RWPE1 (cell line): Measurements from ENCODE around the gene SLC22A5.

Experiments used
- CTCF ChIA-PET: fragments of 350-600 bp; sonication (Branson Sonifier 250); formaldehyde crosslinking; extraction: SDS; loops from one replicate; lab custom pipeline; 2021; lab: Yijun Ruan, JAX
- POLR2A ChIA-PET: fragments of 400-600 bp; formaldehyde crosslinking; extraction: SDS; loops from one replicate; lab custom pipeline; 2020; ENCODE audit warnings: antibody characterized with exemption; ENCODE audit not compliant: low non-redundant PET; lab: Yijun Ruan, JAX
- DNase-seq: peaks from one replicate; pipeline ENCODE4 v3.0.0; 2012; ENCODE audit warnings: low spot score
- H3K27ac ChIP-seq: fragments of 450-650 bp; 2 replicates; pipeline ENCODE4 v1.5.1; 2017
- CTCF ChIP-seq: fragments of 450-650 bp; conservative IDR thresholded peaks from 2 replicates; pipeline ENCODE4 v1.5.1; 2017; ENCODE audit warnings: low read depth, mild to moderate bottlenecking

Gene SLC22A5

DNA sequence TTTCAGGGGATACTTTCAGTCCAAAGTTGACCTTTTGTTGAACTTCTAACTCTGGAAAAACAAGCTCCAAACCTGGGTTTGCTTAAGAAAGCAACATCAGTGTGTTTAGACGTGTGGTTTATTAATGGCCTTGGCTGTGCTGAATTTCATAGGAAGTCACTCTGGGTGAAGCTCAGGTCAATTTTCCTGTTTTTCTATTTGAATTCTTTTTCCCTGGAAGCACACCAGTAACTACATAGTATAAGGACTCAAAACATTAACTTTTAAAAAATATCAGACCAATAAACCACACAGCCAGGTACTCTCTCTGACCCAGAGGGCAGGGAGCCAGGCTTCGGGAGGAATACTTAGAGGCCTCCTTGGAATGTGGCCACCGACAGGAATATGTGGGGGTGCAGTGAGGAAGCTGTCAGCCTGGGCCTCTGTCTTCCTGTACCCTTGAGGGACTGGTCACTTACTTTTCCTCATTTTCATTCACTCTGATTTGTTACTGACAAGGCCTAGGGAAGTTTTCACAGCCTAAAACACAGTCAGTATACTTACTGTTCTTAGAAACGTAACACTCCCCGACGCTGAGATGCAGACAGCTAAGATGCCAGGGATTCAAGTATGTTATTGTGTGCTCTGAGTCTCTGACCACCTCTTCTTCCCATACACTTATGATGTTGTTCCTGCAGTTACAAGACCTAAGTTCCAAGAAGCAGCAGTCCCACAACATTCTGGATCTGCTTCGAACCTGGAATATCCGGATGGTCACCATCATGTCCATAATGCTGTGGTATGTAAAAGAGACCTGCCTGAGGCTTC is 18.9 kb downstream of the SLC22A5 start:
- ChIA-PET POLR2A (no interaction called here), CTCF (interaction anchor here (0.6 to 3.1 kb wide), 8 partner anchors 22 to 431 kb away, joined by 3 to 21 read pairs (median 10); partner anchors contain the start of gene IRF1)
- DNase-seq, result no peak
- peak overlapping the region; percentile 96 for H3K27ac ChIP-seq
- TF ChIP-seq CTCF, result no peak

GRCh38 chr5:132389051-132389331 is 19.5 kb downstream of the SLC22A5 start:
- POLR2A ChIA-PET, result interaction anchor here (0.8 to 0.9 kb wide), 2 partner anchors 21 to 22 kb away, joined by 3 read pairs; no protein-coding TSS in a partner anchor
- CTCF ChIA-PET, result interaction anchor here (1.5 to 2.8 kb wide), 4 partner anchors 22 to 138 kb away, joined by 5 to 15 read pairs (median 10); no protein-coding TSS in a partner anchor
- no peak for DNase-seq
- TF ChIP-seq CTCF, result no peak
- H3K27ac ChIP-seq, result peak overlapping the region; percentile 96

GRCh38 chr5:132389585-132390286 is 20.2 kb downstream of the SLC22A5 start:
- ChIA-PET POLR2A (interaction anchor here (0.8 to 0.9 kb wide), 2 partner anchors 20 to 22 kb away, joined by 3 read pairs; no protein-coding TSS in a partner anchor), CTCF (interaction anchor here (0.6 to 2.8 kb wide), 5 partner anchors 21 to 137 kb away, joined by 3 to 15 read pairs (median 5); no protein-coding TSS in a partner anchor)
- peak; percentile 100 for DNase-seq
- peak overlapping the region; percentile 96 for H3K27ac ChIP-seq
- TF ChIP-seq CTCF, result no peak

DNA sequence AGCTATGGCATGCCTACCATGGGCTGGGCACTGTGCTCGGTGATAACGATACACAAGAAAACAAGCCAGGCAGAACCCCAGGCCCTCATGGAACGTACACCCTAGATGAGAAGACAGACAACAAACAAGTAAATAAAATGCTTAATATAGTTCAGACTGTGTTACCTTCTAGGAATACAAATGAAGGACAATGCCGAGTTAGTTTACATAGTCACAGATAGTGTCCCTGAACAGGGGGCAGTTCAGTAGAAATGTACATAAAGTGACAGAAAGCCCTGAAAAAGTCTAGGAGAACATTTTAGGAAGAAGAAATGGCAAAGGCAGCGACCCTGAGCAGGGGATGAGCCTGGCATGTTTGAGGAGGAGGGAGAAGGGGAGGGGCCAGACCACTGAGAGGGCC is 21.7 kb downstream of the SLC22A5 start:
- POLR2A ChIA-PET, result no interaction called here
- no peak for TF ChIP-seq CTCF
- no peak for DNase-seq
- no peak overlapping the region for H3K27ac ChIP-seq
- CTCF ChIA-PET, result interaction anchor here (2.8 kb wide), 1 partner anchor 20 kb away, joined by 15 read pairs; no protein-coding TSS in a partner anchor

DNA sequence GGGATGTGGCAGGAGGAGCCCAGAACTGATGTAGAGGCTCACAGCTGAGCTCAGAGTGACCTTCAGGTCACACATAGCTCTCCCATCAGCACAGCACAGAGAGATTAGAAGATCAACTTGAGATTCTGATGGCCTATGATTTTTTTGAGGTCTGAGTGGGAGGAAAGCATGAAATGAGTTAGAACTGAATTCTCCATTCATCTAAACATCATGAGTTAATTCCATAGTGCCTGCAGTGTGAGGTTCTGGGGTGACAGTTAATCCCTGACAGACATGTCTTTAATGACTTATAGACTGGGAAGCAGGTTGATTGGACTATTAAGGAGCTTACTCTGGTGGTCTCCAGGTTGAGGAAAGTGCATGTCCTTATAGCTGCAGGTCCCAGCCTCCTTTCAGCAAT is 22.4 kb downstream of the SLC22A5 start:
- DNase-seq, result no peak
- ChIA-PET CTCF (interaction anchor here (2.8 kb wide), 1 partner anchor 19 kb away, joined by 15 read pairs; no protein-coding TSS in a partner anchor), POLR2A (no interaction called here)
- no peak overlapping the region for H3K27ac ChIP-seq
- no peak for TF ChIP-seq CTCF

DNA sequence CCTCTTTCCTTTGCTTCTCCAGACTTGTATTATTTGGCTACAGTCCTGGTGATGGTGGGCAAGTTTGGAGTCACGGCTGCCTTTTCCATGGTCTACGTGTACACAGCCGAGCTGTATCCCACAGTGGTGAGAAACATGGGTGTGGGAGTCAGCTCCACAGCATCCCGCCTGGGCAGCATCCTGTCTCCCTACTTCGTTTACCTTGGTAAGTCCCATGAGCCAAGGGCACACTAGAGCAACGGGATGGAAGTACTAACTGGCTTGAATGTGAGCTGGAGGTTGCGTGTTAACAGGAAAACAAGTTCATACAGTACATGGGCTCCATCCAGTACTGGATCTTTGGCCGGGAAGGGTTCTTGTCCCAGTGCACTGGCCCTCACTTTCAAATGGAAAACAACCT is 22.9 kb downstream of the SLC22A5 start:
- ChIA-PET CTCF (no interaction called here), POLR2A (no interaction called here)
- no peak overlapping the region for H3K27ac ChIP-seq
- DNase-seq, result no peak
- no peak for TF ChIP-seq CTCF
